Stimulated activated CD4-positive, alpha-beta T cell treated with anti-CD3 and anti-CD28 coated beads, Interleukin-1b, Interleukin-23, amount 100 ng/mL, for 1 hour (primary cell): ENCODE results near the gene TMPRSS2.

Experiments
- DNase-seq, 2 donors: peaks; one replicate each; pipeline ENCODE4 v3.0.0-alpha.2; 2020; ENCODE audit warnings: low read depth in 2 of 2

Gene TMPRSS2

DNA sequence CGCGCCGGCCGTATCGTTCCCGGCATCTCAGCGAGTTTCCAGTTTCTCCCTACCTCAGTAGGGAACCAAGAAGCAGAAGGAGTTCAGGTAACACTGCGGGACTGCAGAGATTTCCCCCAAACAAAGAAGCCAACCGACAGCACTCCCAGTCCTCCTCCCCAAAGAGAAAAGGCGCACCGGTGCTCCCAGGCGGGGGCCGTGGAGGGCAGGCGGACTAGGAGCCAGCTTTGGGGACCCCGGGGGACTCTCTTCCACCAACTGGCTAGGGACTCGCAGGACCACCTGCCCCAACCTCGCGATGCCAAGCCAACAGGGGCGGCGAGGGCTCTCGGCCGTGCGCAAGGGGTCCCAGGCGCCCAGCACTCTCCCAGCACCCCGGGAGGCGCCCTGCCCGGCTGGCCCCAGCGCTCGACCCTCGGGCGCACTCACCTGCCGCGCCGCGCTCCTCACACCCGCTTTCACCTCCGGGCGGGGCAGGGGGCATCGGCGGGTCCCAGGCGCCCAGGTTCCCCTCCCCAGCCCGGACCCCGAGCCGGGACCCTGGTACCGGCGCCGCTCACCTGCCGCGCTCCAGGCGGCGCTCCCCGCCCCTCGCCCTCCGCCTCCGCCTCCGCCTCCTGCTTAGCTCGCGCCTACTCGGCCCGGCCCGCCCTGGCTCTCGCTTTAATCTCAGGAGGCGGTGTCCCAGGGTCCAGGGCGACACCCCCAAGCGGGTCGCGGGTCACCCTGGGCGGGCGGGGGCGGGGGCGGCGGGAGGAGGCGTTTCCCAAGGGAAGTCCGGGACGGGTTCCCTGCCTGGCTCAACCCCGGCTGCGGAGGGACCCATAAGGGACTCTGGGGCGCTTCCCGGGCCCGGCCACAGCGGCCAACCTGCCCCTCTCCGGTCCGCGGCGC, at the start of gene TMPRSS2:
TSS of gene TMPRSS2 (minus strand) at position 638 of the 894 bp plus-strand sequence. CDS start 10,025 bp downstream, outside the sequence.
- DNase-seq = no peak

DNA sequence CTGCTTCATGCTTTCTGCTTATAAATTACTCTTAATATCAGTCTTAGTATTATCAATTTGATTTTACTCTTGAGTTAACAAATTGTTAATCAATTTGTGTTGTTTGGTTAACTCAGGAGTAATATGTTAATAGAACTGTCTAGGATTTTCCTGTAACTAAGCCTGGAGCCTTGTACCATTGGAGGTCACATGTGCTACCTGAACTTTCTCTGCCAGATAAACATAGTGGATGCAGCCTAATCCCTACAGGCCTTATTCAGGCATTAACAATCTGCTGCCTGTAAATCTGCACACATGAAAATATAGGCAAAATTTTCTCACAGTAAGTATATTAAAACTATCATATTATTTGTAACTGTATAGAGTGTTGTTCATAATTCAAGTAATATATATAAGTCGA, 47.1 kb upstream of the TMPRSS2 start:
- DNase-seq = no peak

DNA sequence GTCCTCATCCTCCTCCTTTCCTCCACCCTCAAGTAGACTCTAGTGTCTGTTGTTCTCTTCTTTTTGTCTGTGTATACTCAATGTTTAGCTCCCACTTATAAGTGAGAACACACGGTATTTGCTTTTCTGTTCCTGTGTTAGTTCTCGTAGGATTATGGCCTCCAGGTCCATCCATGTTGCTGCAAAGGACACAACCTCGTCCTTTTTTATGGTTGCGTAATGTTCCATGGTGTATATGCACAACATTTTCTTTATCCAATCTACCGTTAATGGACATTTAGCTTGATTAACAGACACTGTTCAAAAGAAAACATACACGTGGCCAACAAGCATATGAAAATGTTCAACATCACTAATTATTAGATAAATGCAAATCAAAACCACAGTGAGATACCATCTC, 44.3 kb upstream of the TMPRSS2 start:
- no peak for DNase-seq

DNA sequence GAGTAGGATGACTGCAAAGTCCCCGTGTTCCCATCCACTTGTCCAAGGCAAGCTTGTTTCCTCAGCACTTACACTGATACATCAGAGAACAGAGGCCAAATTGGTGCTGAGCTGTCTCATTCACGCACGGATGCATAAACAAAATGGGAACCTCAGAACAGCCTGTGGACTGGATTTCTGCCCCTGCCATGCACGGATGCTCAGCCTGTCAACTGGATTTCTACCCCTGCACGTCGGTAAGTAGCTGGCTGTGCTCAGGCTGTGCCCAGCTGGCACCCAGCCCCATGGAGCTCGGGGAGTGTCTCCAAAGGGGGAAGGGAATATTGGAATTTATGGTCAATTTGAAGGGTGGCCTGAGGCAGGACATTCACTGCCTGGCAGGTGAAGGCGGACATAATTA, 40.8 kb upstream of the TMPRSS2 start:
- no peak for DNase-seq

DNA sequence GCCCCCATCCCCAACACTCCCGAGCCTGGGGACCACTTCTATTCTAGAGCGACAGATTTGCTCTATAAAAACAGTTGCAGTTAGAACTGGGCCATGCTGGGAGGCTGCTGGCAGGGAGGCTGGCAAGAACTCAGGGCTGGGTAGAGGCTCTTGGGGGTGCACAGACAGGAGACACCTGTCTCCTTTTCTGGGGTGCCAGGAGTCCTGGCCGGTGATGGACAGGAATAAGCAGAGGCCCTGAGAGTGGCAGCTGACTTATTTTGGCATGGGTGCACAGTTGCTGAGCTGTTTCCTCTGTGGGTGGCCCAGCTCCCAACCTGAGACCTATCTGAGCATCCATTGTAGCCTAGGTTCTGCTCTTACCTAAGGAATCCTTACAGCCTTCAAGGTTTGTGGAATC, 39.2 kb upstream of the TMPRSS2 start:
- no peak for DNase-seq

DNA sequence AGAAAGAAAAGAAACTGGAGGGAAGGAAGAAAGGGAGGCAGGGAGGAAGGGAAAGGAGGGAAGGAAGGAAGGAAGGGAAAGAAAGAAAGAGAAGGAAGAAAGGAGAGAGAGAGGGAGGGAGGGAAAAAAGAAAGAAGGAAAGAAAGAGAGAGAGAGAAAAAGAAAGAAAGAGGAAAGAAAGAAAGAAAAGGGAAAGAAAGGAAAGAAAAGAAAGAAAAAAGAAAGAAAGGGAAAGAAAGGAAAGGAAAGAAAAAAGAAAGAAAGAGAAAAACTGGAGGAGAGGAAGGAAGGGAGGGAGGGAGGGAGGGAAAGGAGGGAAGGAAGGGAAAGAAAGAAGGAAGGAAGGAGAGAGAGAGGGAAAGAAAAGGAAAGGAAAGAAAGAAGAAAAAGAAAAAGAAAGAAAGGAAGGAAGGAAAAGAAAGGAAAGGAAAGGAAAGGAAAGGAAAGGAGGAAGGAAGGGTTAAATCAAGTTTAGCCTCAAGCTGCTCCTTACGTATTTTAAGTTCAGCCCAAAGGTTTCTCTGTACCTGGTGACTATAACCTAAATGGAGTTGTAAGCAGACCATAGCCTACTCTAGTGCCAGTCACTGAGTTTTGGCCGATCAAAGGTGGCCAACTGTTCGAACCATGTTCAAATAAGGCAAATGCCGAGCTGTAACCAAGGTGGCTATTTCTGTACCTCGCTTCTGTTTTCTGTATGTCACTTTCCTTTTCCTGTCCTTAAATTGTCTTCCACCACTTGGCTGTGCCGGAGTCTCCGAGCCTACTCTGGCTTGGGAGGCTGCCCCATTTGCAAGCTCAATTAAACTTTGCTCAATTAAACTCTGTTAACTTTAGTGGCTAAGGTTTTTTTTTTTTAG, 37.8 kb upstream of the TMPRSS2 start:
- no peak for DNase-seq

DNA sequence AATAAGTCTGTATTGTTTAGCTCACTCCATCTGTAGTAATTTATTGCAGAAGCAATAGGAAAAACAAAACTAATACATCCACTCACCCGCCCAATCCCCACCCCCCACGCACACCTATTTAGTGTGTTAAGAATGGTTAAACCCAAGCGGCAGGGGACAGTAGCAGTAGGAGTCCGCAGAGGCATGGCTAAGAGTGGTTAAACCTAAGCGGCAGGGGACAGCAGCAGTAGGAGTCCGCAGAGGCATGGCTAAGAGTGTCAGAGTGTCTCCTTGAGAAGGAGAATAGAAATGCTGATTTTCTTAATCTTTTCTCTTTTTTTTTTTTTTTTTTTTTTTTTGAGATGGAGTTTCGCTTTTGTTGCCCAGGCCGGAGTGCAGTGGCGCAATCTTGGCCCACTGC, 34.8 kb upstream of the TMPRSS2 start:
- no peak for DNase-seq

DNA sequence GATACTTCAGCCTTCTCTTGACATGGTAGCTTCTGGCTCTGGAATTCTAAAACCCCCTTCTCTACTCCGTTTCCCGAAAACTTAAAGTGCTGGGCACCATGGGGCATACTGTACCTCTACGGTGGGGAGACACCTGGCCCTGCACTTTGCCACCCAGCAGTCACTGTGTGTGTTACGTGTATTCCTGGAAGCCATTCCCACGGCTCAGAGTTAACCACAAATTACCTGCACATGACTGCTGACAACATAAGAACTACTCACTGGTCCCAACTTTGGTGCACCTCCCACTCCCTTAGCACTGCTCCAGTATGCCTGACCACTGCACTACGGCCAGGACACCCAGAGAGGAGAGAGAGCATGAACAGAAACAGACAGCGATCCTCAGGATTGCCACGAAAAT, 29.4 kb upstream of the TMPRSS2 start:
- no peak for DNase-seq

DNA sequence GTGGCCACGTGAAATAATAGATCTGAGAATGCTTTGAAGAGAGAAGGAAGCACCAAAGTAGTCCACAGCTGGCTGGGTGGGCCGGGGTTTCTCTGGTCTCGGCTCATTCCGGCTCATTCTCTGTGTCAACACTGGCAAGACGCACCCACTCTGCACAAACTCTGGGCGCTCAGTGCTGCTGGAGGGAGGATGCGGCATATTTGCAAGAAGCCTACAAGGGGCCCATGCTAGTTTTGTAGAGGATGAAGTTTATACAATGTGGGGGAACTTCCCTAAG, 28.8 kb upstream of the TMPRSS2 start:
- no peak for DNase-seq

DNA sequence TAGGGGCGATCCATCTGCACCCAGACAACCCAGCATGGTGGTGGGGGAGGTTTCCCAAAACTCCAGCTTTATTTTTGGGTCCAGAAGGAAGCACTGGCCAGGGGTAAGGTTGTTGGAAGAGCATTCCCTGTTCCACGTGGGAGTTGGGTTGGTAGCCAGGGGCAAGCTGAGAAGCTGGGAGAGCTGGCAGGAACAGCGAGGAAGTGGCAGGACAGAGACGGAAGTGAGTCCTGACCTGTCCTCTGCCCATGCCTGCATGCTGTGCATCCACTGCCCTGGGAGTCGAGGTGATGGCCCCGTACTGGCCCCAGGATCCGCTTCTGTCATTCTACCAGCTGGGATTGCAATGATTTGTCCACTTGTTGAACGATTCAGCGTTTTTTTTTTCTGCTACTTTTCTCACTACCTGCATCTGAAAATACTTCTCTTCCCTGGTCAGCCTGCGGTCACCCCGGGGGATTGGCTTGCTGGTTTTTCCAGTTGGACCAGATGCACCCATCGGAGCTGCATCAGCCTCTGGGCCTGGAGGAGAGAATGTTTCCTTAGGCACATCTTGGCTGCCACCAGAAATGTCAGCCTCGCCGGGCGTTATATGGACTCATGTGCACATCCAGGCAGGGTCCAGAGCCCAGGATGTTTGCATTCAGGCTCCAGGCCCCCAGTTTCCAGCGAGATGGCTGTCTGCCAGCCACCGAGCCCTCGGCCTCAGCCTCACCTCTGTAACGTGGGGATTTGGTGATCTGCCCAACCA, 28.3 kb upstream of the TMPRSS2 start:
- DNase-seq = no peak

DNA sequence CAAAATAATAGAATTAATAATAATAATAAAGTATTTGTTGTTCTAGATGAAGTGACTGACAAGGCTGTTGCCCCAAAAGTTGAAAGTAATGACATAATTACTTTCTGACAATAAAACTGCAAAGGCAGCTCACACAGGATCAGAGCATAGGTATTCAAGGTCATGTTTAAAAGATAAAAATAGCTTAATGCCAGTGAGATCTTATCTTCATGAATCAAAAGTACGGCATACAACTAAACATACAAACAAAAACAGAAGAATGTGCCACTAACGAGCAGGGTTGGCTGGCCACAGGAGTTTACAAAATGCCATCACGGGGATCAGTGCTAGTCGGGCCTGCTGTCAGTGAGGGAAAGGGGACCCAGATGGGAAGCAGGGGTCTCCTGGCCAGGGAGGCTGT, 22.4 kb upstream of the TMPRSS2 start:
- DNase-seq = no peak

DNA sequence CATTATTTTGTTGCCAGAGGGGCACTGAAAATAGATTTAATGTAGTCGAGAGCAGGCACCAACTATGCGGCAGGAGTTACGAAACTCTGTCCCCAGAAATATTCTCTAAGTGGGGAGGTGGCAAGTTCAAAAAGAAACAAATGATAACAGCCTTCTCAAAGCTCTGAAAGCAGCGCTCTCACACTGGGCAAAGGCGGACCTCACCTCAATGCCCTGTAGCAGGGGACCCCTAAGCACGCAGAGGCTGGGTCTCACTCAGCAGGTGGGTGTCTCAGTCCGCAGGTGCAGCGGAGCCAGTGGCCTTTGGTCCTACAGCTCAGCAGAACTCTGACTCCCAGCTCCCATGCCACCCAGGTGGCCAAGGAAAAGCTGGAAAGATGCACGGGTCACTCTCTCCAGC, 21.8 kb upstream of the TMPRSS2 start:
- DNase-seq = no peak

DNA sequence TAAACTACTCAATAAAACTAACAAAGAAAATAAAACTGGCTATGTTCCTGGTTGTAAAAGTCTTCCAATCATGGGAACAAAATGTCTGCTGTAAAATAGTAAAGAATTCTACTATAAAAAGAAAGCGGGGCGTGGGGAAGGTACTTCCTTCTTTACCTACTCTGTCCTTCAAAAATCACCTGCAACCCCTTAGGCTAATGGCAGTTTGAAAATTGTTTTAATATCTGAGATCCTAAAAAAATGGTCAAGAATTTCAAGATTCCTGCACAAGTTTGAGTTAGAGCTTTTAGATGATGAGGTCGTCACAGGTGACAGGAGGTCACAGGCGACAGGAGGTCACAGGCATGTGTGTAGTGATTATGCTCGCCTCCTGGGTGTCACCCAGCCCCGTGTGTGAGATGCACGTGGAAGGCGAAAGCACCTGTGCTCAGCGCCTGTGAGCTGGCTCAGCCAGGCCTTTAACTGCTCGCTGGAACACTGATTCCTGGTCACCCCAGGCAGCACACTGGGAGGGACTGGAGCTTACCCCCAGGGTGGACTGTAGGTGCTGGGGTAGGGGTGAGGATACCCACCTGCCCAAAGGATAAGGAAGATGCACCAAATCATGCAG, 18.6 kb upstream of the TMPRSS2 start:
- no peak for DNase-seq

DNA sequence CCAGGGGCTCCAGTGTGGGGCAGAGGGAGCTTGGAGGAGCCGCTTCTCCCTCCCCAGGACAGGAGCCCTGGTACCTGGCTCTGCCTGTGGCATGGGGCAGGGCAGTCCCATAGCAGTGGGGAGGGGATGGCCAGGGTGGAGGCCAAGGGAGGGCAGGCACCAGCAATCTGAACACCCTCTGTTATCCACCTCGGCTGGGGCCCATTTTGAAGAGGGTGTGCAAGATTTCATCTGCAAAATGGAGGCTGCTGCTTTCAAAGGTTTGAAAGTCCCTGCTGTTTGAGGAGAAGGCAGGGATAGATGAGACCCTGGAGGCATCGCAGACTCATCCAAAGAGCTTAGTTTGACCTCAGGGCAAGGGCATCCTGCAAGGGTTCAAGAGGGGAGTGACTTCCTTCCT, 15.2 kb upstream of the TMPRSS2 start:
- DNase-seq = no peak

DNA sequence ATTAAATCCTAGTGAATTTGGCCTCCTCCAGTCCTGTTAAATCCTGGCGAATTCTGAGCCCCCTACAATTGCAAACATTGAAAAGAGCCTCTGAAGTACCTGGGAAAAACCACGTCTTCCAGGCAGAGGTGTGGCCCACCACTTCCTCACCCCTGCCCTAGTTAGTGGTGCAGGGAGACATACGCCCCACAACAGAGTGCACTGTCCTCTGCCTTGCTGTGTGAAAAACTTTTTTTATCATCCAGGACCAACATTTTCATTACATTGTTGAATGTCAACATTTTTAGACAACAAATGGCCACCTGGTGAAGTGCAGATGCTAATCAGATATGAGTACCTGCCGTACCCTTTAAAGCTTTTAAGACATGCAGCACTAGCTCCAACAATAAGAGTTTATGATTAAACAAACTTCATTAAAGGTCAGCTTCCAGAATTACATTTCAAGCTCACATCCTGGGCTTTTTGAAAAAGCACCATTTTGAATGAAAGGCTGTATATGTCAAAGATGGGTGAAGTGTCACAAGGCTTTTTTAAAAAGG, 13.6 kb upstream of the TMPRSS2 start:
- DNase-seq = no peak

DNA sequence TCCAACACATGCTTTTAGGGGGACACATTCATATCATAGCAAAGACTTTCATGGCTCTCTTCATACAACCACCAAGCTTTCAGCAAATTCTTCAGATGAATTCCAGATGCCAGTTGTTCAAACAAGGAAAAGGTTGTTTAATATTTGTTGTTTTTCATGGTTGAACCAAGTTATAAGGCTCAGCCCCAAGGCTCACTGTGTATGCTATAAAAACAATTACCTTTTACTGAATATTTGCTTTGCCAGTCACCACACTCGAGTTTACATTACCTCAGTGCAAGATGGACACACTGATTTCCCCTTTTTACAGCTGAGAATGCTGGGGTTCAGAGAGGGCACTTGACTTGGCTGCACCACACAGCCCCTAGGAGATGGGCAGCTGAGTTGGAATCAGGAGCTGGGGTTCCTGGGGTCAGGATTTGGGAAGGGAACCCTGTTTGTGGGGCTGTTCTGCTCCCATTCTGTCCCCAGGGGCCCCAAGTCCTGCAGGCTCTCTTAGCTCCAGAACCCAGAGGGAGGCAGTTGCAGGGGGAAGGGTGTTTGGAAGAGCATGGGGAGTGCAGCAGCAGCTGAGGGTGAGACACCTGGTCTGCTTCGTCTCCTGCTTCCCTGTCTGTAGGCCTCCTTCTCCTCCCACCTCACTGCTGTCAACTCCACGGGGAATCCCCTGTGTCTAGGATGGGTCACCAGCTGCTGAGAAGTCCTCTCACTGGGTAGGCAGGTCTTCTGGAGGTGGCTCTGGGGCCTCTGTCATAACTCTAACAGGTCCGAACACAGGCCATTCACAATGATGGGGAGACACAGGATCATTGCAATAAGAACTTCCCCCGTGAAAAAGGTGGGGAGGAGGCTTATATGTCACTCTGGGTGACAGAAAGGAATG, 12.8 kb upstream of the TMPRSS2 start:
- no peak for DNase-seq

DNA sequence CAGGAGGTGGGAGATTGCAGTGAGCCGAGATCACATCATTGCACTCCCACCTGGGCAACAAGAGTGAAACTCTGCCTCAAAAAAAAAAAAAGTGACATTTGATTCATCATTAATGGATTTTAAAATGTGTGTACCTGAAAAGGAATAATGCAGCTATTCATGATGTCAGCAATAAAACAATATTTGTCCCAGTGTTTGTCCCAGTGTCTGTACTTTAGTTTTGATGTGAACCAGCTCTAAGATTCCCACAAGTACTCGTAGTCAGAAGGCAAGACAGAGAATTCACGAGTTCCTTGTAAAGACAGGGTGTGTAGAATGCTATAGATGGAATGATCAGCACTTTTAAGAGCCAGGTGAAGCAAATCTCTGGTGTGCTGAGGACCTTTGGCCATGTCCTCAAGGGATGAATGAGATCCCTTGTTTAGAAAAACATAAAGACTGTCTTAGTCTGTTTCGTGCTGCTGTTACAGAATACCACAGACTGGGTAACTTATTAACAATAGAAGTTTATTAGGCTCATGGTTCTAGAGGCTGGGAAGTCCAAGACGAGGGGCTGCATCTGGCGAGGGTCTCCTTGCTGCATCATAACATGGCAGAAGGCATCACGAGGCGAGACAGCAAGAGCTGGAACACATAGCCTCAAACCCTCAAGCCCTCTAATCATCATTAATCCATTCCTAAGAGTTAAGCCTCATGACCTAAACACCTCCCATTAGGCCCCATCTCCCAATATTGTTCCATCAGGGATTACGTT, 12.0 kb upstream of the TMPRSS2 start:
- no peak for DNase-seq

DNA sequence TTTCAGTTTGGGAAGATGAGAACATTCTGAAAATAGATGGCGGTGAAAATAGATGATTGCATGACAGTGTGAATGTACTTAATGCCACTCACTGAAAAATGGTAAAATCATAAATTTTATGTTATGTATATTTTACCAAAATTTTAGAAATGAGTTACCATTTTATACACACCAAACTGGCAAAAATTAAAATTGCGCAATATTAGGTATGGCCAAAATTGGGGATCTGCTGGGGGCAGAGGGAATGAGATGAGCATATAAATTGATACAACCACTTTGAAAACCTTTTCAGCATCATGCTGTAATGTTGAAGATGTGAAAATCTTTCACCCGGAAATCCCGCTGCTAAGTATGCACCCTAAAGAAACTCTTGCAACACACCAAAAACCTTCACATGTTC, 10.8 kb upstream of the TMPRSS2 start:
- DNase-seq = no peak

DNA sequence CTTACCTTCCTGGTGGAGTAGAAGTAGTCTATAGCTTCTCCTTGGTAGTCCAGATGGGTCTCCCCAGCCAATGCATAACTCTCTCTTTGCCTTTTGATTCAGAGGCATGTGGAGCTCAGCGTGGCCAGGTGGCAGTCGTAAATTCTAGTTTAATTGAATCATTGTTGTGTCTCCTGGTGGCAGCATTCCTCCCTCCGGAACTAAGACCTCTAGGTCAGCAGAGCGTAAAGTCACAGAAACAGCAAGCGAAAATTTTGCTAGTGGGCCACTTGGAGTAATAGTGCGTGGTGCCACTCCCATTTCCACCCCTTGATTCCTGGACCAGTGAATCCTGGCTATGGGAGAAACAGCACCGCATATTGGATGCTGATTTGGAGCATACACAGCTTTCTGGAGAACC, 3.9 kb upstream of the TMPRSS2 start:
- DNase-seq = no peak

DNA sequence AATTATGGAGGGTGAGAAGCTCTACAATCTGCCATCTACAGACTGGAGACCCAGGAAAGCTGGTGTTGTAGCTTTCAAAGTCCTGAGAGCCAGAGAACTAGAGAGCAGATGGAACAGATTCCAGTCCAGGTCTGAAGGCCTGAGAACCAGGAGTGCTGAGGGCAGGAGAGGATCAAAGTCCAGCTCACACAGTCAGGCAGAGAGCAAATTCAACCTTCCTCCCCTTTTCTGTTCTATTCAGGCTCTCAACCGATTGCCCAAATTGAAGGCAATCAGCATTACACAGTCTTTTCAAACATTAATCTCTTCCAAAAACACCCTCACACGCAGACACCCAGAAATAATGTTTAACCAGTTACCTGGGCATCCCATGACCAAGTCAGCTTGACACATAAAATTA, 2.5 kb upstream of the TMPRSS2 start:
- DNase-seq = no peak
